PC-9 (cell line): Measurements from ENCODE around the gene RALGPS1.

Source experiments
- EZH2 ChIP-seq: fragments of 200-600 bp; sonication (generic); IDR thresholded peaks from 2 replicates; pipeline ENCODE4 v1.8.0; 2017; ENCODE audit warnings: antibody characterized with exemption, low read depth
- TF ChIP-seq, protein P1 (sequence below): fragments of 200-600 bp; sonication (generic); conservative IDR thresholded peaks from 2 replicates; pipeline ENCODE4 v1.6.1; 2017; ENCODE audit warnings: mixed run types, antibody characterized with exemption, mild to moderate bottlenecking, moderate library complexity

DNA sequence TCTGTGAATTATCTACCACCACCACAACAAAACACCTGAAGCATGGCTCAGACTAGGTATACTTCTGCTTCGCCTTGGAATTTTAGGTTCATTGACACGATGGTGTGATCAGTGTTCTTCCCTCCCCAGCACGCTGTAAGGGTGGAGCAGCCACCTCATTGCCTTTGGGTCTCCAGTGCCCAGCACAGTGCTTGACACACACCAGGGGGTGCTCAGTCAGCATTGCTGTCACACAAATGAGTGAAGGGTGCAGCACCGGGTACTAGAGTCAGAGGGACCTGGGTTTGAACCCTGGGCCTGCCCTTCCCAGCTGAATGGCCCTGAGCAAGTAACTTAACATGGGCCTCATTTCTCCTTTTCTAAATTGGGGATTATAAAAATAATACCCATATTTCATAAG is 217.8 kb downstream of the RALGPS1 start:
- TF ChIP-seq, protein P1, sequence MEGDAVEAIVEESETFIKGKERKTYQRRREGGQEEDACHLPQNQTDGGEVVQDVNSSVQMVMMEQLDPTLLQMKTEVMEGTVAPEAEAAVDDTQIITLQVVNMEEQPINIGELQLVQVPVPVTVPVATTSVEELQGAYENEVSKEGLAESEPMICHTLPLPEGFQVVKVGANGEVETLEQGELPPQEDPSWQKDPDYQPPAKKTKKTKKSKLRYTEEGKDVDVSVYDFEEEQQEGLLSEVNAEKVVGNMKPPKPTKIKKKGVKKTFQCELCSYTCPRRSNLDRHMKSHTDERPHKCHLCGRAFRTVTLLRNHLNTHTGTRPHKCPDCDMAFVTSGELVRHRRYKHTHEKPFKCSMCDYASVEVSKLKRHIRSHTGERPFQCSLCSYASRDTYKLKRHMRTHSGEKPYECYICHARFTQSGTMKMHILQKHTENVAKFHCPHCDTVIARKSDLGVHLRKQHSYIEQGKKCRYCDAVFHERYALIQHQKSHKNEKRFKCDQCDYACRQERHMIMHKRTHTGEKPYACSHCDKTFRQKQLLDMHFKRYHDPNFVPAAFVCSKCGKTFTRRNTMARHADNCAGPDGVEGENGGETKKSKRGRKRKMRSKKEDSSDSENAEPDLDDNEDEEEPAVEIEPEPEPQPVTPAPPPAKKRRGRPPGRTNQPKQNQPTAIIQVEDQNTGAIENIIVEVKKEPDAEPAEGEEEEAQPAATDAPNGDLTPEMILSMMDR = no peak
- TF ChIP-seq EZH2 = no peak
